ELF-1 (cell line): Measurements from ENCODE around the gene BCL2.
A peak's percentile ranks its signal among the peaks of the same experiment; 100 is the strongest.

Source experiments
- DNase-seq: peaks from one replicate; pipeline ENCODE4 v3.0.0-alpha.2; 2016; ENCODE audit warnings: low read depth, low spot score

The BCL2 gene

GRCh38 chr18:63309422-63309821 lies 10.1 kb downstream of the BCL2 start:
- no peak for DNase-seq

- DNase-seq: no peak
Measured at GRCh38 chr18:63307551-63308200, 11.9 kb downstream of the BCL2 start.

GRCh38 chr18:63306819-63307550 lies 12.6 kb downstream of the BCL2 start:
- DNase-seq: no peak

GRCh38 chr18:63306249-63306648 lies 13.3 kb downstream of the BCL2 start:
- peak; percentile 34 for DNase-seq

GRCh38 chr18:63303547-63303946 lies 16.0 kb downstream of the BCL2 start:
- no peak for DNase-seq

GRCh38 chr18:63302636-63303405 lies 16.7 kb downstream of the BCL2 start:
- DNase-seq: no peak

GRCh38 chr18:63302220-63302619 lies 17.3 kb downstream of the BCL2 start:
- no peak for DNase-seq

- DNase-seq: no peak
Measured at GRCh38 chr18:63301434-63301833, 18.1 kb downstream of the BCL2 start.

GRCh38 chr18:63299837-63300745 lies 19.5 kb downstream of the BCL2 start:
- DNase-seq: no peak

GRCh38 chr18:63298400-63299365 lies 20.9 kb downstream of the BCL2 start:
- no peak for DNase-seq

GRCh38 chr18:63297687-63298399 lies 21.7 kb downstream of the BCL2 start:
- peak; percentile 9 for DNase-seq

GRCh38 chr18:63293935-63294334 lies 25.6 kb downstream of the BCL2 start:
- no peak for DNase-seq

- DNase-seq: no peak
Measured at GRCh38 chr18:63292831-63293683, 26.5 kb downstream of the BCL2 start.

- no peak for DNase-seq
Measured at GRCh38 chr18:63291278-63291677, 28.3 kb downstream of the BCL2 start.

- no peak for DNase-seq
Measured at GRCh38 chr18:63290821-63291200, 28.8 kb downstream of the BCL2 start.

GRCh38 chr18:63290166-63290820 lies 29.3 kb downstream of the BCL2 start:
- DNase-seq: no peak

GRCh38 chr18:63288311-63288710 lies 31.3 kb downstream of the BCL2 start:
- no peak for DNase-seq

- no peak for DNase-seq
Measured at GRCh38 chr18:63287691-63288220, 31.8 kb downstream of the BCL2 start.
